GM18909 (cell line): ENCODE data around the gene MPZL2.

Experiments
- ATAC-seq: cut with Tn5 transposase; IDR thresholded peaks from one replicate; pipeline ENCODE4 v1.9.1; 2021; ENCODE audit warnings: mild to moderate bottlenecking; ENCODE audit not compliant: unreplicated experiment, poor library complexity

MPZL2 gene

GRCh38 chr11:118205606-118206378 is 58.3 kb downstream of the MPZL2 start:
- ATAC-seq: no peak
